A673 (cell line): ENCODE measurements around the gene PARP15. TPM values are rescaled to one million over a fixed set of nuclear protein-coding genes. Genes with fewer than 3 reads are reported as not detected.

Source experiments
- BruUV-seq: library from RNA; stranded (reverse); fragments of 400-500 nt; replicated peaks from 2 replicates; lab custom pipeline; 2021; lab: Mats Ljungman, UMichigan
- CTCF ChIA-PET: fragments of 300-600 bp; sonication (Branson Sonifier 250); formaldehyde crosslinking; loops from one replicate; lab custom pipeline; 2022; ENCODE audit warnings: antibody characterized with exemption; lab: Charles Lee
- POLR2A ChIA-PET: fragments of 300-600 bp; sonication (Branson Sonifier 250); formaldehyde crosslinking; loops from one replicate; lab custom pipeline; 2022; ENCODE audit warnings: antibody characterized with exemption; ENCODE audit not compliant: low non-redundant PET; lab: Charles Lee
- DNase-seq: peaks from one replicate; pipeline ENCODE4 v3.0.0-alpha.2; 2015; ENCODE audit warnings: low spot score
- H3K27ac ChIP-seq: fragments of 200-600 bp; sonication (generic); 2 replicates; pipeline ENCODE4 v1.5.1; 2016; ENCODE audit warnings: mixed run types, low read depth, mild to moderate bottlenecking, mixed read lengths, antibody characterized with exemption, low read length; ENCODE audit not compliant: poor library complexity, severe bottlenecking
- H3K27me3 ChIP-seq: fragments of 200-600 bp; sonication (generic); replicated peaks from 2 replicates; pipeline ENCODE4 v1.6.1; 2017; ENCODE audit warnings: mixed run types, low read depth, mild to moderate bottlenecking, mixed read lengths, antibody characterized with exemption, low read length; ENCODE audit not compliant: insufficient read depth, poor library complexity
- H3K36me3 ChIP-seq: fragments of 200-600 bp; sonication (generic); 2 replicates; pipeline ENCODE4 v1.6.1; 2016; ENCODE audit warnings: mixed run types, mild to moderate bottlenecking, mixed read lengths, antibody characterized with exemption, low read length; ENCODE audit not compliant: insufficient read depth, poor library complexity, severe bottlenecking
- H3K4me1 ChIP-seq: fragments of 200-600 bp; sonication (generic); 2 replicates; pipeline ENCODE4 v1.6.1; 2017; ENCODE audit warnings: mixed run types, mild to moderate bottlenecking, mixed read lengths, antibody characterized with exemption, low read length; ENCODE audit not compliant: insufficient read depth, poor library complexity, severe bottlenecking
- H3K4me3 ChIP-seq: fragments of 200-600 bp; sonication (generic); 2 replicates; pipeline ENCODE4 v1.5.1; 2016; ENCODE audit warnings: low read depth, mixed run types, mild to moderate bottlenecking, mixed read lengths, low read length; ENCODE audit not compliant: poor library complexity, severe bottlenecking
- H3K9me3 ChIP-seq: fragments of 200-600 bp; sonication (generic); 2 replicates; pipeline ENCODE4 v1.6.1; 2016; ENCODE audit warnings: mixed run types, low read depth, mild to moderate bottlenecking, mixed read lengths, antibody characterized with exemption, low read length; ENCODE audit not compliant: poor library complexity, severe bottlenecking
- EZH2 ChIP-seq: fragments of 200-600 bp; sonication (generic); IDR thresholded peaks from 2 replicates; pipeline ENCODE4 v1.6.1; 2017; ENCODE audit warnings: borderline replicate concordance, low read depth, mild to moderate bottlenecking, mixed read lengths, antibody characterized with exemption, low read length; ENCODE audit not compliant: poor library complexity, severe bottlenecking
- intact Hi-C: fragments of 100-400 bp; cut with micrococcal nuclease; formaldehyde crosslinking; loops from one replicate; pipeline ENCODE4 v1.10.0; 2022; ENCODE audit not compliant: unreplicated experiment
- total RNA-seq: library from RNA; stranded (reverse); gene quantifications from 2 replicates; pipeline ENCODE4 v1.2.3, GENCODE V29; 2021
- TF ChIP-seq, protein P1 (sequence below): fragments of 300-800, 200-600 bp; sonication (generic); conservative IDR thresholded peaks from 2 replicates; pipeline ENCODE4 v1.5.1; 2017; ENCODE audit warnings: low read depth, mild to moderate bottlenecking, antibody characterized with exemption, low read length, moderate library complexity, mixed read lengths

PARP15 gene
- total RNA-seq, 1 experiment from 2014 or later: not detected

DNA sequence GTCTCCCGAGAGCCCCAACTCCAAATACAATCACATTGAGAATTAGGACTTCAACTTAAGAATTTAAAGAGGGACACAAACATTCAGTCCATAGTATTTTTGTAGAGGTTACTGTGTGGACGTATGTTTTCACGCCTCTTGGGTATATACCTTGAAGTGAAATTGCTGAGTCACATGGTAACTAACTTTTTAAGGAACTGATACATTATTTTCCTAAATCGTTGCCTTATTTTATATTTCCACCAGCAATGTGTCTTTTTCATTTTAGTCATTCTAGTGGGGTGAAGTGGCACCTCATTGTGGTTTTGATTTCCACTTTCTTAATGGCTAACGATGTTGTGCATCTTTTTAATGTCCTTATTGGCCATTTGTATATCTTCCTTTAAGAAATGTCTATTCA is 11.8 kb downstream of the PARP15 start:
- TF ChIP-seq EZH2: no peak
- TF ChIP-seq, protein P1, sequence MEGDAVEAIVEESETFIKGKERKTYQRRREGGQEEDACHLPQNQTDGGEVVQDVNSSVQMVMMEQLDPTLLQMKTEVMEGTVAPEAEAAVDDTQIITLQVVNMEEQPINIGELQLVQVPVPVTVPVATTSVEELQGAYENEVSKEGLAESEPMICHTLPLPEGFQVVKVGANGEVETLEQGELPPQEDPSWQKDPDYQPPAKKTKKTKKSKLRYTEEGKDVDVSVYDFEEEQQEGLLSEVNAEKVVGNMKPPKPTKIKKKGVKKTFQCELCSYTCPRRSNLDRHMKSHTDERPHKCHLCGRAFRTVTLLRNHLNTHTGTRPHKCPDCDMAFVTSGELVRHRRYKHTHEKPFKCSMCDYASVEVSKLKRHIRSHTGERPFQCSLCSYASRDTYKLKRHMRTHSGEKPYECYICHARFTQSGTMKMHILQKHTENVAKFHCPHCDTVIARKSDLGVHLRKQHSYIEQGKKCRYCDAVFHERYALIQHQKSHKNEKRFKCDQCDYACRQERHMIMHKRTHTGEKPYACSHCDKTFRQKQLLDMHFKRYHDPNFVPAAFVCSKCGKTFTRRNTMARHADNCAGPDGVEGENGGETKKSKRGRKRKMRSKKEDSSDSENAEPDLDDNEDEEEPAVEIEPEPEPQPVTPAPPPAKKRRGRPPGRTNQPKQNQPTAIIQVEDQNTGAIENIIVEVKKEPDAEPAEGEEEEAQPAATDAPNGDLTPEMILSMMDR: no peak
- ChIA-PET POLR2A (no interaction called here), CTCF (no interaction called here)

DNA sequence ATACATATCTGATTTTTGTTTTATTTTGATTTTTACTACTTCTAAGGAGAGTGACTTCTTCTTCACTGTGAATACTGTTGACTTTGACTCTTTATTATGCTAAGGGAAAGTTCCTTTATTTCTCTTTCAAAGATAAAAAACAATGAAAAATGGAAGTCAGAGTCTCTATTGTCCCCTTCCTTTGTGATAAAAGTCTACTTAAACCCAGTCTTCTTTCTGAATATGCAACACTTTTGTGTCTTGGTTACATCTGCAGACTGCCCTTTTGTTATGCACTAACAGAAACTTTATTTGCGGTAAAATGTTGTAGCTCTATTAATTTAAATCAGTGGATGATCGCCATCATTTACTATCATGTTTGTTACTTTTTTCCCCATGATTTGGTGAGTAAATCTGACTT is 13.2 kb downstream of the PARP15 start:
- no peak for DNase-seq
- Histone ChIP-seq H3K27me3 (peaks cover 3% of the 10 kb centered on the region), H3K27ac (no peak overlapping the region), H3K36me3 (no peaks in the 10 kb centered on the region), H3K9me3 (no peaks in the 10 kb centered on the region), H3K4me3 (no peak overlapping the region), H3K4me1 (no peaks in the 10 kb centered on the region)
- POLR2A ChIA-PET: no interaction called here
- intact Hi-C loops: no loop called here
- CTCF ChIA-PET: no interaction called here
- TF ChIP-seq, protein P1: no peak
- TF ChIP-seq EZH2: no peak
- no TSS peak for BruUV-seq

More for the DNA sequence above, 11.8 kb downstream of the PARP15 start:
- no TSS peak for BruUV-seq
- Histone ChIP-seq H3K9me3 (no peaks in the 10 kb centered on the region), H3K27me3 (peaks cover under 1% of the 10 kb centered on the region), H3K36me3 (no peaks in the 10 kb centered on the region), H3K4me3 (no peak overlapping the region), H3K4me1 (no peaks in the 10 kb centered on the region), H3K27ac (no peak overlapping the region)
- no peak for DNase-seq
- intact Hi-C loops: no loop called here

DNA sequence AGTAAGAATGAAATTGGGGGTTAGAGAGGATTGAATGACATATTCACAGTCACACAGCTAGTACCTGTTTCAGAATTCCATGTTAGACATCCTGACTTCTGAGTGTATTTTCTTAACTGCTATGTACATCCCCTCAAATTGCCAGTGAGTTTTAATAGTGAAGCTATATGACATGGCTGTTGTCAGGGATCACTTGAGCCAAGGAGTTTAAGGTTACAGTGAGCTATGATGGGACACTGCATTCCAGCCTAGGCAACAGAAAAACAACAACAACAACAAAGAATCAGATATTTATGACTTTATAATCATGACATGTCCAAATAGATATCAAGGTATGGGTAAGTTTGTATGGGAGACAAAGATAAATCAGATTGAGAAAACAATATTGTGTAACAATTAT is 16.6 kb downstream of the PARP15 start:
- ChIA-PET CTCF (no interaction called here), POLR2A (no interaction called here)
- Histone ChIP-seq H3K4me3 (no peak overlapping the region), H3K36me3 (no peaks in the 10 kb centered on the region), H3K4me1 (no peaks in the 10 kb centered on the region), H3K27me3 (peaks cover 3% of the 10 kb centered on the region), H3K27ac (no peak overlapping the region), H3K9me3 (no peaks in the 10 kb centered on the region)
- no peak for DNase-seq
- intact Hi-C loops: no loop called here
- TF ChIP-seq, protein P1: no peak
- TF ChIP-seq EZH2: no peak
- BruUV-seq: no TSS peak
